Pancreas (tissue), 10 donors: ENCODE results near the gene GCN1. TPM values are rescaled to one million over a fixed set of nuclear protein-coding genes. Genes with fewer than 3 reads are reported as not detected.

Experiments used
- ATAC-seq, 4 donors: fragments of 200-7000 bp; cut with Tn5 transposase; one replicate each; pipeline versions ENCODE4 v1.8.0 to v1.9.1; 2020; ENCODE audit warnings: mild to moderate bottlenecking in 4 of 4, moderate library complexity in 4 of 4
- DNase-seq, 6 donors: peaks; one replicate each; pipeline ENCODE4 v3.0.0-alpha.2; 2020
- FAIRE-seq: peaks from 2 replicates; lab custom pipeline; 2012; peaks lifted over from hg19 to GRCh38; lab: Jason Lieb, UNC
- H3K27ac ChIP-seq, 4 donors: fragments of 200-600 bp; sonication (generic); 1 replicate in 3 of 4; 2 replicates in 1 of 4; pipeline versions ENCODE4 v1.5.0 to v1.8.0; 2020
- H3K27me3 ChIP-seq, 4 donors: fragments of 200-600 bp; one replicate each; pipeline ENCODE4 v1.8.0; 2021
- H3K36me3 ChIP-seq, 3 donors: fragments of 200-600 bp; sonication (generic) in 1 of 3; one replicate each; pipeline versions ENCODE4 v1.5.0 to v1.8.0; 2020 to 2021
- H3K4me1 ChIP-seq, 3 donors: fragments of 200-600 bp; one replicate each; pipeline ENCODE4 v1.8.0; 2021
- H3K4me3 ChIP-seq, 4 donors: fragments of 200-600 bp; sonication (generic) in 2 of 4; one replicate each; pipeline versions ENCODE4 v1.5.0 to v1.8.0; 2020 to 2021
- H3K9me3 ChIP-seq, 4 donors: fragments of 200-600 bp; one replicate each; pipeline ENCODE4 v1.8.0; 2021
- CTCF ChIP-seq, 4 donors: fragments of 200-600 bp; sonication (generic) in 3 of 4; IDR thresholded peaks; one replicate each; pipeline versions ENCODE4 v1.5.0 to v1.8.0; 2021; ENCODE audit warnings: antibody characterized with exemption in 4 of 4
- WGBS, 2 donors: extraction: QIAGEN DNeasy Blood & Tissue Kit; methylation state at CpG; one replicate each; pipeline ENCODE4 v1.1.7; 2013; 5-methylcytosine and 5-hydroxymethylcytosine counted together
- intact Hi-C, 3 donors: fragments of 100-400 bp; cut with DNase I; formaldehyde crosslinking; loops; one replicate each; pipeline versions ENCODE4 v1.11.1 to v1.14.2; 2022
- polyA plus RNA-seq, 2 donors: library from polyadenylated mRNA; stranded (reverse); fragments of 200-250 nt; gene quantifications; one replicate each; pipeline ENCODE4 v1.2.3, GENCODE V29; 2013
- total RNA-seq, 6 donors: library from RNA; stranded (reverse); fragmentation: NEBNext Ultra II Directional in 4 of 6; extraction: Animal tissue kit (Norgen Biotek cat#: 25700) in 4 of 6; gene quantifications; one replicate each; pipeline versions ENCODE4 v1.2.1 to v1.2.4, GENCODE V29; 2021 to 2023
- donor health status: healthy with polysubstance abuse.
- donor health status: DM: no; HTN: no; CAD: no; lungs with moderate emphysema.
- donor health status: DM: no; HTN: no; CAD: no.
- donor health status: control.
- donor health status: control.
- donor health status: Bipolar disorder and iron deficiency.
- donor health status: DM: yes; HTN: yes; CAD: no.
- donor health status: DM: no; HTN: no; CAD: no.
- donor health status: DM: no; HTN: no; CAD: no.
- donor health status: DM: yes; HTN: yes; CAD: no.

The GCN1 gene
- total and polyA plus RNA-seq, 8 donors: 18.9 to 54.1 (median 37.7) TPM

GRCh38 chr12:120142231-120142877 is 52.2 kb downstream of the GCN1 start:
- WGBS, 2 donors: 92 to 93% methylated on average over 14 of the region's 14 CpGs
- ATAC-seq (peak in 2 of 4 donors; percentile 24 to 60), DNase-seq (no peak), FAIRE-seq (no peak)
- H3K9me3 ChIP-seq: no peaks in the 10 kb centered on the region
- no peak for TF ChIP-seq CTCF (IDR thresholded peaks at IDR 0.05)
- intact Hi-C loops: no loop called here
- H3K36me3 ChIP-seq: peaks cover 9 to 89% (median 53%) of the 10 kb centered on the region in 3 donors
- H3K27ac ChIP-seq: no peak overlapping the region
- H3K4me1 ChIP-seq: no peaks in the 10 kb centered on the region
- H3K27me3 ChIP-seq: no peaks in the 10 kb centered on the region
- no peak overlapping the region for H3K4me3 ChIP-seq

- no peak for TF ChIP-seq CTCF (IDR thresholded peaks at IDR 0.05)
- Histone ChIP-seq H3K27ac (no peak overlapping the region), H3K4me1 (no peaks in the 10 kb centered on the region), H3K36me3 (peaks cover 9 to 89% (median 56%) of the 10 kb centered on the region in 3 donors), H3K9me3 (no peaks in the 10 kb centered on the region), H3K27me3 (no peaks in the 10 kb centered on the region), H3K4me3 (no peak overlapping the region)
- intact Hi-C loops: no loop called here
- ATAC-seq (no peak), DNase-seq (no peak), FAIRE-seq (no peak)
- 94 to 96% methylated on average over 6 of the region's 6 CpGs for WGBS, 2 donors
Observed at GRCh38 chr12:120141336-120141735, 53.2 kb downstream of the GCN1 start.

- no peak for TF ChIP-seq CTCF (IDR thresholded peaks at IDR 0.05)
- no peaks in the 10 kb centered on the region for H3K27me3 ChIP-seq
- WGBS, 2 donors: 94 to 96% methylated on average over 9 of the region's 9 CpGs
- H3K27ac ChIP-seq: no peak overlapping the region
- intact Hi-C loops: no loop called here
- no peak for DNase-seq
- no peaks in the 10 kb centered on the region for H3K4me1 ChIP-seq
- H3K4me3 ChIP-seq: no peak overlapping the region
- no peak for ATAC-seq
- peaks cover 5 to 90% (median 64%) of the 10 kb centered on the region in 3 donors for H3K36me3 ChIP-seq
- FAIRE-seq: no peak
- H3K9me3 ChIP-seq: no peaks in the 10 kb centered on the region
Observed at GRCh38 chr12:120140603-120141002, 53.9 kb downstream of the GCN1 start.

- H3K9me3 ChIP-seq: no peaks in the 10 kb centered on the region
- H3K4me3 ChIP-seq: no peak overlapping the region
- peaks cover 0 to 90% (median 64%) of the 10 kb centered on the region in 3 donors for H3K36me3 ChIP-seq
- TF ChIP-seq CTCF (IDR thresholded peaks at IDR 0.05): no peak
- no peak overlapping the region for H3K27ac ChIP-seq
- FAIRE-seq: no peak
- peak in 1 of 6 donors; percentile 2 for DNase-seq
- intact Hi-C loops: loop anchor here in 1 of 3 donors (10.0 kb wide), 1 partner anchor 45 kb away; no protein-coding TSS in a partner anchor
- ATAC-seq: no peak
- no peaks in the 10 kb centered on the region for H3K27me3 ChIP-seq
- 79% methylated on average over 5 of the region's 5 CpGs for WGBS, 2 donors
- H3K4me1 ChIP-seq: no peaks in the 10 kb centered on the region
Observed at GRCh38 chr12:120139958-120140357, 54.6 kb downstream of the GCN1 start.

- intact Hi-C loops: loop anchor here in 1 of 3 donors (10.0 kb wide), 1 partner anchor 46 kb away; no protein-coding TSS in a partner anchor
- Histone ChIP-seq H3K36me3 (peaks cover 7 to 95% (median 65%) of the 10 kb centered on the region in 3 donors), H3K9me3 (no peaks in the 10 kb centered on the region), H3K27me3 (no peaks in the 10 kb centered on the region), H3K4me3 (no peak overlapping the region), H3K4me1 (no peaks in the 10 kb centered on the region), H3K27ac (no peak overlapping the region)
- no peak for FAIRE-seq
- no peak for ATAC-seq
- DNase-seq: peak in 1 of 6 donors; percentile 27
- TF ChIP-seq CTCF (IDR thresholded peaks at IDR 0.05): no peak
- 94 to 95% methylated on average over 9 of the region's 9 CpGs for WGBS, 2 donors
Observed at GRCh38 chr12:120138366-120138765, 56.1 kb downstream of the GCN1 start.
